Measurements from ENCODE around the gene KRTAP10-9.
"Not testable (repeated sequence)": the region's sequence is repeated elsewhere in the genome, so short reads cannot be mapped to it uniquely, and the experiment has no call there.

Gene KRTAP10-9

DNA sequence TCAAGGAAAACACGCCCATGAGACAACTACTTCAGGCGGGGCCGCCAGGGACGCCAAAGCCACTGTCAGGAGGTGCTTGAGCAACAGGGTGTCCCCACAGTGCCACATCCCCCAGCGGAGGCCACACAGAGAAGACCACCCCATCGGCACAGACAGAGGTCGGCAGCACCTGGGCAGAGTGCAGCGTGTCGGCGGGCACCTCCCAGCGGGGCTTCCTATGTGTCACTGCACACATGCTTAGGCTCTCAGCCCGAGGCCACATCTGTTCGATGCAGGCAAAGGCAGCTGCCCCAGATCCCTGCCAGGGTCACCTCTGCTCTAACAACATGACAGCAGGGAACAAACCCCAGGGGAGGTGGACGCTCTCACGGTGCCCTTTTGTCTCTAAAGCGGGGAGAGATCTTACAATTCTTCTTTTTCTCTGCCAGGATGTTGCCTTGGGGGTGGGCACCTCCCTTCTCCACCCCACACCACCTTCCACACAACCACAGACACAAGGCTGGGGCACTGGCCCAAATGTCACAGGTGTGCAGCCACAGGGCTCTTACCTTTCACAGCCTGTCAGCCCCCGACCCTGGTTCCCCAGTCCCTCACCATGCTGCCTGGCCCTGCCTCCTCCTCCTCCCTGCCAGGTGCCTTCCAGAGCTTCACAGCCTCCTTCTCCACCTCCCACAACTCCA is 10.8 kb upstream of the KRTAP10-9 start:
- DNase-seq: no peak

DNA sequence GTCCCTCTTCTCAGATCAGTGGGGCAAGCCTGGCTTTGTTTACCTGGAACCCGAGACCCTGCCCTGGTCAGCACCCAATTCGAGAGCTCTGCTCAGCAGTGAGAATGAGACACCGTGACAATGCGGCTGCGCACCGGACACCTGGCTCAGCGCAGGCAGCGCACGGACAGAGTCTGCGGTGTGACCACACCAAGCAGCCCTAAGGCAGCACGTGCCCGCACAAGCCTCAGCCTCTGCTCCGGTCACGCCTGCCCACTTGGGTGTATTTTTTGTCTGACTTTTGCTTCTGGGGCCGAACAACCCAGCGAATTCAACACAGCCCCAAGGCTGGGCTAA is 10.3 kb upstream of the KRTAP10-9 start:
- DNase-seq: no peak

DNA sequence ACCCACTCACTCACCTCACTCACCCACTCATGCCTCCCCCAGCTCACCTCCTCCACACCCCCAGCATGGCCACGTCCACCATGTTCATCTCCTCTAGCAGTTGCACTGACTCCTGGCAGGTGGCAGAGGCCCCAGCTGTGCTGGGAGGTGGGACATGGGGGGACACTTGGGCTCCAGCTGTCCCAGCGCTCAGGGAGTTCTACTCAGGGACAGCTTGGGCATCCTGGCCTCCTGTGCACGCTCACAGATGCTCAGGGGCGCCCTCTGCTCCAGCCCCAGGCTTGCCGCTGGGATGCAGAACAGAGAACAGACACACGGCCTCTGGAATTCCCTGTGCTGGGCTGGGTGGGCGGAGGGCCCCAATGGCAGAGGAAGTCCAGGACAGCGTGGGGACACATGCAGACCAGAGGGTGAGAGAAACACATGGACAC is 9.8 kb upstream of the KRTAP10-9 start:
- no peak for DNase-seq

DNA sequence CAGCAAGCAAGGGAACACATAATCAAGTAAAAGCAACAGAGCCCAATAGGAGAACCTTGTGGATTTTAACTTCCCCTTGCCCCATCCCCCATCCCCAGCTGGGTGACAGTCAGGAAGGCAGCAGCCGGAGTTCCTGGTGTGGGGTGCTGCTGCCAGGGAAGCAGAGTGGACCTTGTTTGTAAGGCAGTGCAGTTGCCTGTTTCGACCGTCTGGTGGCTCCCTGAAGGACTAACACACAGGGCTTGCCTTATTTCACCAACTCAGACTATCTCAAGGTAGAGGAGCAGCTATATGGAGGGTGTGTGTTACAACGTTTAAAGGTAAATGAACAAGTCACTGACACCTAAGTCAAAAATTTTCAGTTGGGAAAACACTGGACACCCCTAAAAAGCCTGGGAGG is 8.4 kb upstream of the KRTAP10-9 start:
- no peak for DNase-seq

DNA sequence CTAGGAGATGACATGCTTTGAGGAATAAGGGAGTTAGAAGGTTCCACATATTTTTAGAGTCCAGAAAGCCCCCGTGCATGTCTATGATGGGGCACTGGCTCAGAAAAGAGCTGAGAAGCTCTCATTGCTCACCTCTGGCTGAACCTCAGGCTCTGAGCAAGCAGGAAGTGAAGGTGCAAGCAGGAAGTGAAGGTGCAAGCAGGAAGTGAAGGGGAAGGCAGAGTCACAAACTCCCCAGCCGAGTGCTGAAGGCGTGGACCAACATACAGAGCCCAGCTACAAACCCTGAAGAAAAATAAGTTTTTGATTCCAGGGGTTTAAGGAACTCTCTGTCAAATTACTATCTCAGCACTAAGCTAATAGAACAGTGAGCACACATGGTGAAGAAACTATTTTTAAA is 8.0 kb upstream of the KRTAP10-9 start:
- DNase-seq: peak in 2 of 4 experiments; percentile 36 to 37

DNA sequence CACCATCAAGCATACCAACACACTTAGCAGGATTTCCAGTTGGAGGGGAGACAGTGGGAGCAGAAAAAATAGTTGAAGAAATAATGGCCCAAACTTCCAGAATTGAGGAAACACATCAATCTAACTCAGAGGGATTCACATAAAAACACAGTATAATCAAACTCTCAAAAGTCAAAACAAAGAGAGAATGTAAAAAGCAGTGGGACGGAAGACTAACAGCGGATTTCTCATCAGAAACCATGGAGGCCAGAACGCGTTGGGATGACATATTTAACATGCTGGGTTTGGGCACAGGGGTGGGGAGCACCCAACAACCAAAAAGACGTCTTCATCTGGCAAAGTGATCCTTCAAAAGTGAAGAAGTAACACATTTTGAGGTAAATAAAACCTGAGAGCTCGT is 7.0 kb upstream of the KRTAP10-9 start:
- no peak for DNase-seq

DNA sequence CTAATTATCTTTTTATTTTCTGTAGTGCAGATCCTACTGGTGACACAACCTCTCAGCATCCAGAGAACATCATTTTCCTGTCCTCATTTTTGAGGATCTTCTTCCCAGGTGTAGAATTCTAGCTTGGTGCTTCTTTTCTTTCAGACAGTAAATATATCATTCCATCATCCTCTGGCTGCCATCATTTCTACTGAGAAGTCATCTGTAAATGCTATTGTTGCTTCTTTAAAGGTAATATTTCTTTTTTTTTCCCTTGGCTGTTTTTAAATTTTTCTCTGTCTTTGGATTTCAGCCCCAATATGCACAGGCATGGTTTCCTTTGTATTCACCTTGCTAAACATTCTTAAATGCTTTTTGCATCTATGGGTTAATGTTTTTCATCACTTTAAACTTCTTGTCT is 3.3 kb upstream of the KRTAP10-9 start:
- no peak for DNase-seq

DNA sequence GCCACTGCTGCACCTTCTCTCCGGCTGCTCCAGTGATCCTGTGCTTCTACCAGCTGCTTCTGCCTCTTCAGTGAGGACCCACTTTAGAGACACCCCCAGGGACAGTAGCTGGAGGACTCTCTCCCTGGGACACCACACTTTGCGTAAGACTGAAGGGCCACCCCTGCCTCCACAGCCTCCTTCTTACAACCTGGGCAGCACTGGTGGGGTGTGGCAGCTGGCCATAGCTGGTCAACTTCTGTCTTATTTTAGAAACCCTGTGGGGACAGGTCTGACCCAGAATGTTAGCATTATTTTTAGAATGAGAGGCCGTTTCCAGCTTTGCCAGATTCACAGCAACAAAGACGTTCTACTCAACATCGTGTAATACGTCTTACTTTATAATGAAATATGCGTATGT is 1.1 kb upstream of the KRTAP10-9 start:
- no peak for DNase-seq

DNA sequence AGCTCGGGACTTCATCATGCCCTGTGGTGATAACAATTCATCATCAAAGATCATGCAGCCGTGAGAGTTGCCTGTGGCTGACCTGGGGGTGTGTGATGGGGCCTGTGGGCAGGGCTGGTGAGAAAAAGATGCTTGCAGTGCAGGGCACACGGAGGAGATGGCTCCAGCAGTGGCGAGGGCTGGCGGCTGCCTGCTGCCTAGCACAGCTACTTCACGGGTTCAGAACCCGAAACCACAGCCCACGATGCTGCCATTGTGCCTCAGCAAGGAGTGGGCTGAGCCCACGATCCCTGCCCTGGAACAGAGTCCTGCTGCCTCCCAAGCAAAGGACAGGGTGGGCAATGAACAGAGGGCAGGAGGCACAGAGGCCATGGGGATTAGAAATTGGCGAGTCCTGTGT is 631 bp upstream of the KRTAP10-9 start:
- DNase-seq: no peak

DNA sequence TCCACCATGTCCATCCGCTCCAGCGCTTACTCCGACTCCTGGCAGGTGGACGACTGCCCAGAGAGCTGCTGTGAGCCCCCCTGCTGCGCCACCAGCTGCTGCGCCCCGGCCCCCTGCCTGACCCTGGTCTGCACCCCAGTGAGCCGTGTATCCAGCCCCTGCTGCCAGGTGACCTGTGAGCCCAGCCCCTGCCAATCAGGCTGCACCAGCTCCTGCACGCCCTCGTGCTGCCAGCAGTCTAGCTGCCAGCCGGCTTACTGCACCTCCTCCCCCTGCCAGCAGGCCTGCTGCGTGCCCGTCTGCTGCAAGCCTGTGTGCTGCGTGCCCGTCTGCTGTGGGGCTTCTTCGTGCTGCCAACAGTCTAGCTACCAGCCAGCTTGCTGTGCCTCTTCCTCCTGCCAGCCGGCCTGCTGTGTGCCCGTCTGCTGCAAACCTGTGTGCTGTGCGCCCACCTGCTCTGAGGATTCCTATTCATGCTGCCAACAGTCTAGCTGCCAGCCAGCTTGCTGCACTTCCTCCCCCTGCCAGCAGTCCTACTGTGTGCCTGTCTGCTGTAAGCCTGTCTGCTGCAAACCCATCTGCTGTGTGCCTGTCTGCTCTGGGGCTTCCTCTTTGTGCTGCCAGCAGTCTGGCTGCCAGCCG is 409 bp downstream of the KRTAP10-9 start:
- not testable (repeated sequence) for DNase-seq

DNA sequence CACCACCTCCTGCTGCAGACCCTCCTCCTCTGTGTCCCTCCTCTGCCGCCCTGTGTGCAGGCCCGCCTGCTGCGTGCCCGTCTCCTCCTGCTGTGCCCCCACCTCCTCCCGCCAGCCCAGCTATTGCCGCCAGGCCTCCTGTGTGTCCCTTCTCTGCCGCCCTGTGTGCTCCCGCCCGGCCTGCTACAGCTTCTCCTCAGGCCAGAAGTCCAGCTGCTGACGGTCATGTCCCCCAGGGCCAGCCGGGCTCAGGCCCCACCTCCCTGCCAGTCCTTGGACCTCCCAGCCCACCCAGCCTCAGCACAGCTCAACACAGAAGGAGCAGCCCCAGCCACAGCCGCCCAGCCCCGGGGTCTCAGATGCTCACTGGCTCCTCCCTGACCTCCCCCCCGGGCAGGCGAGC is 939 bp downstream of the KRTAP10-9 start:
- not testable (repeated sequence) for DNase-seq

DNA sequence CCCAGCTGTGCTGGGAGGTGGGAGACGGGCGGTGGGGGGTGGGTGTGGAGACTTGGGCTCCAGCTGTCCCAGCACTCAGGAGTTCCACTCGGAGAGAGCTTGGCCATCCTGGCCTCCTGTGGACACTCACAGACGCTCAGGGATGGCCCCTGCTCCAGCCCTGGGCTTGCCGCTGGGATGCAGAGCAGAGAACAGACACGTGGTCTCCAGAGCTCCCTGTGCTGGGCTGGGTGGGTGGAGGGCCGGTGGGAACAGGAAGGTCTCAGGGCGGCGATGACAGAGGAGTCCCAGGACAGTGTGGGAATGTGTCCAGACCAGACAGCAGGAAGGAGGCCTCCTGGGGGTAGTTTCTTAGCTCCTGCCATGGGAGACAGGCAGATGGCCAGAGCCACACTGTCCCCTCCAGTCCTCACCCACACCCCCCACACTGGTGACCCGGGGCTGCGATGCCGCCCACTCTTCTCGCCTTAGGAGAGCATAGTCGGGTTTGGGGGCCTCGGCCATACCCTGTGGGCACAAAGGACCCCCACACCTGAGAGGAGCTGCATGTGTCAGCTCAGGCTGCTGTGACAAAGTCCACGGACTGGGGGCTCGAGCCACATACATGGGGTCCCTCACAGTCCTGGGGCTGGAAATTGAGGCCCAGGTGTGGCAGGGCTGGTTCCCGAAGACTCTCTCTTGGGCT is 2.0 kb downstream of the KRTAP10-9 start:
- no peak for DNase-seq

DNA sequence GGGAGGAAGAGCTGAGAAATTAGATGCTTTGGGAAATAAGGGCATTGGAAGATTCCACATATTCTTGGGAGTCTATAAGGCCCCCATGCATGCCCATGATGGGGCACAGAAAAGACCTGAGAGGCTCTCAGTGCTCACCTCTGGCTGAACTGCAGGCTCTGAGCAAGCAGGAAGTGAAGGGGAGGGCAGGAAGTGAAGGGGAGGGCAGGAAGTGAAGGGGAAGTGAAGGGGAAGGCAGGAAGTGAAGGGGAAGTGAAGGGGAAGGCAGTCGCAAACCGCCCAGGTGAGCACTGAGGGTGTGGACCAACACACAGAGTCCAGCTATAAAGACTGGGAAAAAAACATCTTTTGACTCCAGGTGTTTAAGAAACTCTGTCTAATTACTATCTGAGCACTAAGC is 3.5 kb downstream of the KRTAP10-9 start:
- DNase-seq: no peak

DNA sequence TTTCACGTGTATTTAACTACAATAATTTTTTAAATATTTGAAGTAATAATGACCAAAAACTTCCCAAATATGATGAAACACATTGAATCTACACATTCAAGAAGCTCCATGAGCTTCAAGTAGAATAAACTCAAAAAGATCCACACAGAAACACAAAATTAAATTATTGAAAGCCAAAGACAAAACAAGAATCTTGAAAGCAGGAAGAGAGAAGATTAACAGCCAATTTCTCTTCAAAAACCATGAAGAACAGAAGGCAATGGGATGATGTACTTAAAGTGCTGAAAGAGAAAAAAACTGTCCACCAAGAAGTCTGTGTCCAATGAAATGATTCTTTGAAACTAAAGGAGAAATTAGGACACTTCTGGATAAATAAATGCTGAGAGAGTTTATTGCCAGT is 5.2 kb downstream of the KRTAP10-9 start:
- DNase-seq: no peak

DNA sequence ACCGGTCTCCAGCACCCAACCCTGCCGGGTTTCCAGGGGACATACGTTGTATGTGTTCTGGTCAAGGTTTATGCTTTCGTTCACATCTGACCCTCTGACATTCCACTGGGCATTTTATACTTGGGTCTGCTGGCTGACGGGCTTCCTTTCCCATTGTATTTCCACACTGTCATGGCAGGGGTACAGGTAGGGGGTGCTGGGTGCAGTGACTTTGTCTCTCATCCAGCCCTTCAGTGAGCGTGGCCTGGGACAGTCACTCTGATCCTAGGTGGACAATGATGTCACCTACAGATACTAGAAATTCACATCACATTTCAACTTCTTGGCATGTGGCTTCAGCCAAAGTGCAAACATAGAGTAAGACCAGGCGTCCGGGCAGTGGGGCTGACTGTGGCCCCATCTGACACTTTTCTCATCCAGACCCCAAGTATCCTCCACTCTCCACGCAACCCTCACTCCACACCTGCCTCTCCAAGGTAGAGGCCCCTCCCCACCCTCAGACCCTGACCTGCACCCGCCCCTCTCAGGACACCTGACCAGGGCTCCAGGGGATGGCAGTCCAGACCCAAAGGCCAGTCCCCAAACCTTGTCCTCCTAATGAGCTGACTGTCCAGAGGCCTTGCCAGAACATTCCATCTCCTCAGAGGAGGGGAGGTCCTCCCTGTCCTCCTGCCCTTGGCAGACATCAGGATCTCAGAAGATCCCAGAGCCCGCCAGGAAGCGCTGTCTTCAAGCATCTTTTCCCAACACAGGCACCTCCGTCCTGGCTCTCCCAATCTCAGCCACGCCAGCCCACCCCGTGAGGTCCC is 9.5 kb downstream of the KRTAP10-9 start:
- no peak for DNase-seq

DNA sequence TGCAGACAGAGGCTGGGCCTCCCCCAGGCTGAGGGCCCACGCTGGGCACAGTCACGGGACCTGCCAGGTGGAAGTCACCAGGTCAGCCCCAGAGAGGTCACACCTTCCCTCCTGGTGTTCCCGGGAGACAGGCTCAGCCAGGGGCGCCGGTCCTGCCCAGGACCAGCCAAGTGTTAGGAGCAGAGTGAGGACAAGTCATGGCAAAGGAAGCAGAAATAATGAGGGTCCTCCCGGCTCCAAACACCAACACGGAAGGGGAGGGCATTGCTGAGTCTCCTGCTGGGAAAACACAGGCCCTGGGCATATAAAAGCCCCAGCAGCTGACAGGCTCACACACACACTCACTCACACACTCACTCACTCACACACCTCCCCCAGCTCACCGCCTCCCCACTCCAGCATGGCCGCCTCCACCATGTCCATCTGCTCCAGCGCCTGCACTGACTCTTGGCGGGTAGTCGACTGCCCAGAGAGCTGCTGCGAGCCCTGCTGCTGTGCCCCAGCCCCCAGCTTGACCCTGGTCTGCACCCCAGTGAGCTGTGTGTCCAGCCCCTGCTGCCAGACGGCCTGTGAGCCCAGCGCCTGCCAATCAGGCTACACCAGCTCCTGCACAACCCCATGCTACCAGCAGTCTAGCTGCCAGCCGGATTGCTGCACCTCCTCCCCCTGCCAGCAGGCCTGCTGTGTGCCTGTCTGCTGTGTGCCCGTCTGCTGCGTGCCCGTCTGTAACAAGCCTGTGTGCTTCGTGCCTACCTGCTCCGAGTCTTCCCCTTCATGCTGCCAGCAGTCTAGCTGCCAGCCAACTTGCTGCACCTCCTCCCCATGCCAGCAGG is 10.3 kb downstream of the KRTAP10-9 start, which contains the start of gene KRTAP10-10:
Gene KRTAP10-10, plus strand, starts transcription at position 339 of the 833 bp plus-strand sequence. Its CDS starts 62 bp downstream, at position 401.
- DNase-seq: no peak

DNA sequence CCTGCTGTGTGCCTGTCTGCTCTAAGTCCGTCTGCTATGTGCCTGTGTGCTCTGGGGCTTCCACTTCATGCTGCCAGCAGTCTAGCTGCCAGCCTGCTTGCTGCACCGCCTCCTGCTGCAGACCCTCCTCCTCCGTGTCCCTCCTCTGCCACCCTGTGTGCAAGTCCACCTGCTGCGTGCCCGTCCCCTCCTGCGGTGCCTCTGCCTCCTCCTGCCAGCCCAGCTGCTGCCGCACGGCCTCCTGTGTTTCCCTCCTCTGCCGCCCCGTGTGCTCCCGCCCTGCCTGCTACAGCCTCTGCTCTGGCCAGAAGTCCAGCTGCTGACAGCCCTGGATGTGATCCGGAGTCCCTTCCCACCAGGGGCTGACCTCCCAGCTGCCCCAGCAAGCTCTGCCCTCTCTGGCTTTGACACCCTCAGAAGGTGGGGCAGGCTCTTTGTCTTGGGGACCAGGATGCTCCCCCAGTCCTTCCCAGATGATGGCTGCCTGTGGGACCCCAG is 11.0 kb downstream of the KRTAP10-9 start:
- not testable (repeated sequence) for DNase-seq

DNA sequence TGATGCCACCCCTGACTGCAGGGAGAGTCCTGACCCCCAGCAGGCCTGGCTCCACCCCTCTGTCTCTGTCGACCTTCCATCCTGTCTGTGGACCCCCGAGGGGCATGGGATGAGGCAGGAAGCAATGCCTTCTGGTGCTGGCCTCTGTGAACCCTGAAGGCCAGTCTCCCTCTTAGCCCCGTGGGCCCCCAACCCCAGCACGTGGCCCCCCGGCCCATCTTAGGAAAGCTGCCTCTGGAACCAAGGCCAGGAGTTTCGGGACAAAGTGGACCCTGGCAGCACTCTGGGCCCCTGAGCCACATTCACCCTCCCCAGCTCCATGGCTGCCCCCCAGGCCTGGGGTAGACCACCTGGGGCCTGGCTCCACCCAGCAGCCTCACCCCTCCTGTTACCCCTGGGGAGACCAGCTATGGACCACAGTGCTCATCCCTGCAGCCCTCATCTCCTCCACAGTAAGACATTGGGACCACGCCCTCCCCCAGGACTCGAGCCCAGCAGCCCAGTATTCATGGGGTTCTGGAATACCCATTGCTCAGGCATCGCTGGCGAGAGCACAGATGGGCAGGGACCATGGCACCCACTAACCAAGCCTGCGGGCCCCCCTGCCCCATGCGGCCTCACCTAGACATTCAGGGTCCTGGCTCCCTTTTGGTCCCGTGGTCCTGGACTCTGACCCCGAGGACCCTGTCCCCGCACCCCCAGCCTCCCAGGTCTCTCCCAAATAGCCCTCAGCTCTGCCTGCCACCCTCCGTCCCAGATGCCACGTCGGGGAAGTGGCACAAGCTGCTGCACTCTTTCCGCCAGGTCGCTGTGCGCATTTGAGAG is 11.8 kb downstream of the KRTAP10-9 start:
- not testable (repeated sequence) for DNase-seq

DNA sequence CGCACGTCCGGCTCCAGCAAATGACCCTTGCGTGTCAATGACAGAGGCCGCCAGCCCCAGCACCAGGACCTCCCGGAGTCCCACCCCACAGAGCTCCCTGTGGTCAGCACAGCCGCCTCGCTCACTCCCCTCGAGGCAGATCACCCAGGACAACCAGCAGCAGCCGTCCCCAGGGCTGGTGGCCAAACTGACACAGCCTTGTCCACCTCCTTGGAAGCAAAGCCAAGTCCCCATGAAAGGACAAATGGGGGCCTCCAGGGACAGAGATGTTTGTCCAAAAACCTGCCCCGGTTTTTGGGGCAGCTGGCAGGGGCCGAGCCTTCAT is 12.4 kb downstream of the KRTAP10-9 start:
- DNase-seq: no peak

DNA sequence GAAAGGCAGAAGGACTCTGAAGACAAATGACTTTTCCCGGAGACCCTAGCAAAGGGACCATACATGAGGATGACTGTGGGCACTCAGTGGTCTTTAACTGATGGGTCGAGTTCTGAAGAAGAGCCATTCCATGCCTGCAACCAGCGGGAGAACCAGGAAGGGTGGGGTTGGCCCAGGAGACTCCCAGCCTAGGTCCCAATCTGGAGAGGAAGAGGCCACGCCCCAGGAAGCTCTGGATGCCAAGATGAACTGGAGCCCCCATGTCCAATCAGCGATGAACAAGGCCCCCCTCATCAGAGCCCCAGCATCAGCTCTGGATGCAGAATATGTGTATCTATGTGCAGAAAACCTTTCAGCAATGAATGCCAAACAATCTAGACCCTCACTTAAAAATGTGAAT is 13.9 kb downstream of the KRTAP10-9 start:
- DNase-seq: no peak

DNA sequence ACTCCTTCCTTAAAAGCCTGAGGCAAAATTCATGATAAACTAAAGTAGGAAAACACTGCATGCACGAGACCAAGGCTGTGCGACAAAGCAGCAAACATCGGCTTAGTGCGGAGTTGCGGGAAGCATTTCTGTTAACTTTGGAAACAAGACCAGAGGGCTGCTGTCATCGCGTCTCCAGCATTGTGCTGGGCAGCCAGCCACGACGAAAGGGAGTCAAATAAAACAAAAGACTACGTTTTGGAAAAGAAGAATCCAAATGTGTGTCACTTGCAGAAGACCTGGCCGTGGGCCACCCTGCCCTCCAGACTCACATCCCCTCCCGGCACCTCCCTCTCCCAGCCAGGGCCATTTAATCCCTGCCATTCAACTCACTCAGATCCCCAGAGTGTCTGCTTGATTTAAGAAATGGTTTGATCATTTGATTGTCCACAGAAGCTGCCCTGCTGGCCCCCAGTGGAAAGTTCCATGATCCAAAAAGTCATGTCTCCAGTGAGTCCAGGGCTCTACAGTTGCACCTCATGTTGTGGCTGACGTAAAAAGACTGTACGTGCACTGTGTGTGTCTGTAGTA is 16.9 kb downstream of the KRTAP10-9 start:
- no peak for DNase-seq
